Prostate gland (tissue), 2 donors: Measurements from ENCODE around the gene DPP10. TPM values are rescaled to one million over a fixed set of nuclear protein-coding genes. Genes with fewer than 3 reads are reported as not detected.

Source experiments
- DNase-seq: peaks from one replicate; pipeline ENCODE4 v3.0.0-alpha.2; 2019; ENCODE audit warnings: low spot score
- H3K27ac ChIP-seq, 2 donors: fragments of 200-600 bp; sonication (generic); 2 replicates each; pipeline ENCODE4 v1.5.1; 2017 to 2019
- H3K27me3 ChIP-seq: fragments of 200-600 bp; sonication (generic); replicated peaks from 2 replicates; pipeline ENCODE4 v1.5.1; 2019; ENCODE audit not compliant: insufficient read depth
- H3K36me3 ChIP-seq, 2 donors: fragments of 200-600 bp; sonication (generic); 1 replicate in 1 of 2; 2 replicates in 1 of 2; pipeline versions ENCODE4 v1.5.1 to v1.8.1; 2017 to 2019
- H3K4me1 ChIP-seq: fragments of 200-600 bp; sonication (generic); replicated peaks from 2 replicates; pipeline ENCODE4 v1.5.1; 2019
- H3K4me3 ChIP-seq, 2 donors: fragments of 200-600 bp; sonication (generic); 2 replicates each; pipeline ENCODE4 v1.5.1; 2017 to 2019
- H3K9me3 ChIP-seq: fragments of 200-600 bp; sonication (generic); 2 replicates; pipeline ENCODE4 v1.5.1; 2017
- POLR2A ChIP-seq: fragments of 450-650 bp; IDR thresholded peaks from one replicate; pipeline ENCODE4 v1.6.1; 2016; ENCODE audit warnings: antibody characterized with exemption, mild to moderate bottlenecking
- POLR2AphosphoS5 ChIP-seq: sonication (generic); formaldehyde crosslinking; IDR thresholded peaks from one replicate; pipeline ENCODE4 v1.6.1; 2017; ENCODE audit warnings: antibody characterized with exemption
- WGBS: methylation state at CpG from one replicate; pipeline ENCODE4 v1.1.5; 2018; 5-methylcytosine and 5-hydroxymethylcytosine counted together
- intact Hi-C: fragments of 100-400 bp; cut with DNase I; formaldehyde crosslinking; loops from one replicate; pipeline ENCODE4 v1.14.2; 2022
- total RNA-seq, 2 donors: library from RNA; depleted of rRNA; stranded (reverse); fragments of >200 nt; gene quantifications; one replicate each; pipeline ENCODE4 v1.1.0, GENCODE V29; 2016
- TF ChIP-seq, protein P1 (sequence below), 4 experiments: fragments of 200-600 bp in 2 of 4; fragments of 450-650 bp in 2 of 4; sonication (generic) in 2 of 4; IDR thresholded peaks; 1 replicate in 3 of 4; 2 replicates in 1 of 4; pipeline ENCODE4 v1.5.1; 2016 to 2019; ENCODE audit warnings: antibody characterized with exemption in 4 of 4, mild to moderate bottlenecking in 2 of 4, moderate library complexity in 2 of 4

The DPP10 gene
- total RNA-seq, 2 donors from 2014 or later = 5.1 TPM; not detected in 1

DNA sequence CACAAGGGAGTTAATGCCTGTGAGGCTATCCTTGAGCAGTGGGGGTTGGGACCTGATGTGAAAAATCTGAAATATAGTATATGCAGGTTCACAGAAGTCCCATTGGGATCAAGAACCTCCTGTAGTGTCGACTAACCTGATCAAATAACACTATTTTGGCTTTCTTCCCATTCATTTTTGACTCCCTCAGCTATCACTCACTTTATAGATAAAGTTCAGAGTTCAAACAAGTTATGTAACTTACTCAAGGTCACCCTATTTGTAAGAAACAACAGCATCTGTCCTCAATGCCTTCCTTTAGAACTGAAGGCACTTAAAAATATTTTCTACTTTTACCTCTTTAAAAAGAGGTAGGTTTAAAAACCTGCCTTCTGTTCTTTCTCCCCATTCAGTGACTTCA is 341.6 kb downstream of the DPP10 start:
- no peaks in the 10 kb centered on the region for H3K4me1 ChIP-seq
- DNase-seq = no peak
- no peaks in the 10 kb centered on the region for H3K9me3 ChIP-seq
- H3K27me3 ChIP-seq = no peaks in the 10 kb centered on the region
- 48% methylated on average over 1 of the region's 1 CpG for WGBS
- intact Hi-C loops = no loop called here
- no peak overlapping the region for H3K27ac ChIP-seq
- no peak overlapping the region for H3K4me3 ChIP-seq
- no peaks in the 10 kb centered on the region for H3K36me3 ChIP-seq
- TF ChIP-seq POLR2AphosphoS5 = no peak
- TF ChIP-seq POLR2A = no peak
- TF ChIP-seq, protein P1, sequence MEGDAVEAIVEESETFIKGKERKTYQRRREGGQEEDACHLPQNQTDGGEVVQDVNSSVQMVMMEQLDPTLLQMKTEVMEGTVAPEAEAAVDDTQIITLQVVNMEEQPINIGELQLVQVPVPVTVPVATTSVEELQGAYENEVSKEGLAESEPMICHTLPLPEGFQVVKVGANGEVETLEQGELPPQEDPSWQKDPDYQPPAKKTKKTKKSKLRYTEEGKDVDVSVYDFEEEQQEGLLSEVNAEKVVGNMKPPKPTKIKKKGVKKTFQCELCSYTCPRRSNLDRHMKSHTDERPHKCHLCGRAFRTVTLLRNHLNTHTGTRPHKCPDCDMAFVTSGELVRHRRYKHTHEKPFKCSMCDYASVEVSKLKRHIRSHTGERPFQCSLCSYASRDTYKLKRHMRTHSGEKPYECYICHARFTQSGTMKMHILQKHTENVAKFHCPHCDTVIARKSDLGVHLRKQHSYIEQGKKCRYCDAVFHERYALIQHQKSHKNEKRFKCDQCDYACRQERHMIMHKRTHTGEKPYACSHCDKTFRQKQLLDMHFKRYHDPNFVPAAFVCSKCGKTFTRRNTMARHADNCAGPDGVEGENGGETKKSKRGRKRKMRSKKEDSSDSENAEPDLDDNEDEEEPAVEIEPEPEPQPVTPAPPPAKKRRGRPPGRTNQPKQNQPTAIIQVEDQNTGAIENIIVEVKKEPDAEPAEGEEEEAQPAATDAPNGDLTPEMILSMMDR (IDR thresholded peaks at IDR 0.05) = no peak

DNA sequence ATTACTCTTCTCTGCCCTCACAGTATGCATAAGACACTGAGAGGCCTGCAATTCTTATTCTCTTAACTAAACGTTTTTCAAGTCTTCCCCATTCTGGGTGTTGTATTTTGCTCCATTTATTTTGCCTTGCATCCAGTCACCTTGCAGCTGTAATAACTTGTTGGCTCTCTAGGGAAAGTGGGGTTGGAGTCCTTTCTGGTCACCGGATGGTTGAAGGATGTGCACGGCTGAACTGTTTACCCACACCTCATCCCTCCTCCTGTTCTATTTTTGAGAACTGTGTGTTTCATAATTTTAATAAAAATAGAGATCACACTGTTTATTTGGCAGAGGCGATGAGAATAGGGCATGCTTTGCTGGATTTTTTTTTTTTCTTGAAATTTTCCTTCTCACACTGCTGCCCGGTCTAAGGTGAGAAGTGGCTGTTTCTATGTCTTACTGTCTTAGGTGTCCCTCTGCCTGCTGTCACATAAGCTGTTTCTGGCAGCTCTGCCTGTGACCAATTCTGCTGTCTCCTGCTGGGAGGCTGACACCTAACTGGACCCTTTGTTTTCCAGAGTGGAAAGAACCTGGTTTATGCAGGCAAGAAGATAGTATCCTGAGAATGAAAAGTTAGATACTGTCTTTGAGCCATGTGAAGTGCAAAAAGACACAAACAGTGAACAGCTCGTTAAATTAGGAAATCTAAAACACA is 342.6 kb downstream of the DPP10 start:
- intact Hi-C loops = no loop called here

DNA sequence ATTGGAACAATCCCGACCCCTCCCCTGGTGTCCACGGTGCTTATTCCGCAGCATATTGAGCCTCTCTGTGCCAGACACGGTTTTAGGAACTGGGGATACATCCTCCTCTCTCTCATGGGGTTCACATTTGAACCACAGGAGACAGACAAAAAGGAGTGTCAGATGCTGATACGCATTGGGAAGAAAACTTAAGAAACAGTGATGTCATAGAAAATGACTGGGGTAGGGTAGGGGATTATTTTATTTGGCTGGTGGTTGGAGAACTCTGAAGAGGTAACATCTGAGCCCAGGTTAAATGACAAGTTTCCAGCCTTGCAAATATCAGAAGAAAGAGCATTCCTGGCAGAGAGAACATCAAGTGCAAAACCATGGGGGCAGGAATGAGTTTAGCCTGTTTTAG is 344.5 kb downstream of the DPP10 start:
- H3K4me3 ChIP-seq = no peak overlapping the region
- no peaks in the 10 kb centered on the region for H3K27me3 ChIP-seq
- no peak overlapping the region for H3K27ac ChIP-seq
- no peaks in the 10 kb centered on the region for H3K4me1 ChIP-seq
- no peaks in the 10 kb centered on the region for H3K36me3 ChIP-seq
- no peak for DNase-seq
- no peaks in the 10 kb centered on the region for H3K9me3 ChIP-seq
- intact Hi-C loops = no loop called here
- TF ChIP-seq POLR2A (no peak), POLR2AphosphoS5 (no peak)
- TF ChIP-seq, protein P1 (IDR thresholded peaks at IDR 0.05) = no peak
- 91% methylated on average over 5 of the region's 5 CpGs for WGBS

More for the DNA sequence above, 342.6 kb downstream of the DPP10 start:
- Histone ChIP-seq H3K9me3 (no peaks in the 10 kb centered on the region), H3K4me3 (no peak overlapping the region), H3K27me3 (no peaks in the 10 kb centered on the region), H3K36me3 (no peaks in the 10 kb centered on the region), H3K27ac (no peak overlapping the region), H3K4me1 (no peaks in the 10 kb centered on the region)
- DNase-seq = no peak
- WGBS = 38% methylated on average over 6 of the region's 6 CpGs
- TF ChIP-seq POLR2A = no peak
- no peak for TF ChIP-seq POLR2AphosphoS5
- TF ChIP-seq, protein P1 (IDR thresholded peaks at IDR 0.05) = no peak

DNA sequence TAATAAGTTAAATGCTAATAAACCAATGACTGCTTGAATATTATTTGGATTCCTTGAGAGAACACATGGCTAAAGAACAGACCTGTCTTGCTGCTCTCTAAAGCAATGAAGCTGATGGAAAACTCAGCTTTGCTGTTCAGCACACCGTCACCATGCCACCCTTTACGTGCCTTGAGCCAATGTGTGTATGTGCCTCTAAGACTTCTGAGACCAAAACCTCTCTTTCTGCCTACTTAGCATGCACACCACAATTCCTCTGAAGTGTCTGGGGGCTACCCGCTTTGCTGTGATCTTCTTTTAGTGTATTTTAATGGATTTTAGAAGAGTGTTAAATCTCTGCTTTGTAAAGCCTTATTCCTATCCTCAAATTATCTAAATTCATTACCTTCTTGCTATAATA is 345.0 kb downstream of the DPP10 start:
- intact Hi-C loops = no loop called here
- no peaks in the 10 kb centered on the region for H3K4me1 ChIP-seq
- no peaks in the 10 kb centered on the region for H3K9me3 ChIP-seq
- H3K27ac ChIP-seq = no peak overlapping the region
- no peak overlapping the region for H3K4me3 ChIP-seq
- no peaks in the 10 kb centered on the region for H3K36me3 ChIP-seq
- WGBS = 66% methylated on average over 3 of the region's 3 CpGs
- no peak for DNase-seq
- no peaks in the 10 kb centered on the region for H3K27me3 ChIP-seq
- TF ChIP-seq POLR2A (no peak), POLR2AphosphoS5 (no peak)
- TF ChIP-seq, protein P1 (IDR thresholded peaks at IDR 0.05) = no peak

DNA sequence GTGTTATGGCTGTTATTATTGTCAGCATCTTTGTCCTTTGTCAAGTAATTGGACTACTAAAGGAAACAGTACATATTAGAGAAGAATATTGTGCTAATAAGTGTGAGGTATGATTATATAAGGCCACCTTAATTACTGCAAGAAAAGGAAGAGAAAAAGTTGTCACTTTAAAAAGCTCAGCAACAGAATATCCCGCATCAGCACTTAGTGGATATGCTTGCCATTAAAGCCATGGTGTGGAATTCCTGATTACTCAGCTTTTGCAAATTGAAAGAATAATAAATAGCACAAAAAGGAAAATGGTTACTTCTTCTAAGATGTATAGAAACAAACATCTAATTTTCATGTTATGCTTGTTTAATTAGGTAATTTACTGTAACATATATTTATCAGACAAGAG is 347.5 kb downstream of the DPP10 start:
- DNase-seq = no peak
- H3K27ac ChIP-seq = no peak overlapping the region
- 88% methylated on average over 1 of the region's 1 CpG for WGBS
- no peak overlapping the region for H3K4me3 ChIP-seq
- intact Hi-C loops = no loop called here
- no peaks in the 10 kb centered on the region for H3K9me3 ChIP-seq
- H3K4me1 ChIP-seq = no peaks in the 10 kb centered on the region
- H3K27me3 ChIP-seq = no peaks in the 10 kb centered on the region
- no peak for TF ChIP-seq POLR2A
- TF ChIP-seq, protein P1 (IDR thresholded peaks at IDR 0.05) = no peak
- TF ChIP-seq POLR2AphosphoS5 = no peak
- H3K36me3 ChIP-seq = no peaks in the 10 kb centered on the region
